ENCODE data around the gene PIAS2.

DNA sequence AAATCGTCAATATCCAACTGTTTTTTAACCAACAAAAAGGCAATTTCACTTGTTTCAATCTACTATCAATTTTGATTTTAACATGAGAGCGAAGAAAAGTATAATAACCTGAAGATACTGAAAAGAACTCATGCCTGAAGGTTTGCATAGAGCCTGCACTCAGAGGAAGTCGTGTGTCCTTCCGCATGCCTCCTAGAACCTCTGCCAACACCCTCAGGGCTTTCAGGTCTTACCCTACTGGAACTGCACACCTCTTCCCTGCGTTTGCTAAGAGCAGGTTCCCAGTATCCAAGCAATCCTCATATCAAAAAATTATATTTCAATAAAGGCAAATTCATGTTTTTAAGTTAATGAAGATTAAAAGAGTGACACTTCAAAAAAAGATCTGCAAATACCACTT, 74.7 kb downstream of the PIAS2 start:
- TF ChIP-seq, protein P1, sequence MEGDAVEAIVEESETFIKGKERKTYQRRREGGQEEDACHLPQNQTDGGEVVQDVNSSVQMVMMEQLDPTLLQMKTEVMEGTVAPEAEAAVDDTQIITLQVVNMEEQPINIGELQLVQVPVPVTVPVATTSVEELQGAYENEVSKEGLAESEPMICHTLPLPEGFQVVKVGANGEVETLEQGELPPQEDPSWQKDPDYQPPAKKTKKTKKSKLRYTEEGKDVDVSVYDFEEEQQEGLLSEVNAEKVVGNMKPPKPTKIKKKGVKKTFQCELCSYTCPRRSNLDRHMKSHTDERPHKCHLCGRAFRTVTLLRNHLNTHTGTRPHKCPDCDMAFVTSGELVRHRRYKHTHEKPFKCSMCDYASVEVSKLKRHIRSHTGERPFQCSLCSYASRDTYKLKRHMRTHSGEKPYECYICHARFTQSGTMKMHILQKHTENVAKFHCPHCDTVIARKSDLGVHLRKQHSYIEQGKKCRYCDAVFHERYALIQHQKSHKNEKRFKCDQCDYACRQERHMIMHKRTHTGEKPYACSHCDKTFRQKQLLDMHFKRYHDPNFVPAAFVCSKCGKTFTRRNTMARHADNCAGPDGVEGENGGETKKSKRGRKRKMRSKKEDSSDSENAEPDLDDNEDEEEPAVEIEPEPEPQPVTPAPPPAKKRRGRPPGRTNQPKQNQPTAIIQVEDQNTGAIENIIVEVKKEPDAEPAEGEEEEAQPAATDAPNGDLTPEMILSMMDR (CRISPR knock-in tag; IDR thresholded peaks at IDR 0.05) = no peak
- no peak for TF ChIP-seq EHMT2 (IDR thresholded peaks at IDR 0.05; ENCODE audit: borderline replicate concordance, low read depth, low read length)
- no peak for TF ChIP-seq HNRNPLL (IDR thresholded peaks at IDR 0.05; ENCODE audit: low read depth, low read length, poor library complexity, severe bottlenecking)
- TF ChIP-seq, protein P2, sequence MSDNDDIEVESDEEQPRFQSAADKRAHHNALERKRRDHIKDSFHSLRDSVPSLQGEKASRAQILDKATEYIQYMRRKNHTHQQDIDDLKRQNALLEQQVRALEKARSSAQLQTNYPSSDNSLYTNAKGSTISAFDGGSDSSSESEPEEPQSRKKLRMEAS (IDR thresholded peaks at IDR 0.05) = no peak
- TF ChIP-seq, protein P3, sequence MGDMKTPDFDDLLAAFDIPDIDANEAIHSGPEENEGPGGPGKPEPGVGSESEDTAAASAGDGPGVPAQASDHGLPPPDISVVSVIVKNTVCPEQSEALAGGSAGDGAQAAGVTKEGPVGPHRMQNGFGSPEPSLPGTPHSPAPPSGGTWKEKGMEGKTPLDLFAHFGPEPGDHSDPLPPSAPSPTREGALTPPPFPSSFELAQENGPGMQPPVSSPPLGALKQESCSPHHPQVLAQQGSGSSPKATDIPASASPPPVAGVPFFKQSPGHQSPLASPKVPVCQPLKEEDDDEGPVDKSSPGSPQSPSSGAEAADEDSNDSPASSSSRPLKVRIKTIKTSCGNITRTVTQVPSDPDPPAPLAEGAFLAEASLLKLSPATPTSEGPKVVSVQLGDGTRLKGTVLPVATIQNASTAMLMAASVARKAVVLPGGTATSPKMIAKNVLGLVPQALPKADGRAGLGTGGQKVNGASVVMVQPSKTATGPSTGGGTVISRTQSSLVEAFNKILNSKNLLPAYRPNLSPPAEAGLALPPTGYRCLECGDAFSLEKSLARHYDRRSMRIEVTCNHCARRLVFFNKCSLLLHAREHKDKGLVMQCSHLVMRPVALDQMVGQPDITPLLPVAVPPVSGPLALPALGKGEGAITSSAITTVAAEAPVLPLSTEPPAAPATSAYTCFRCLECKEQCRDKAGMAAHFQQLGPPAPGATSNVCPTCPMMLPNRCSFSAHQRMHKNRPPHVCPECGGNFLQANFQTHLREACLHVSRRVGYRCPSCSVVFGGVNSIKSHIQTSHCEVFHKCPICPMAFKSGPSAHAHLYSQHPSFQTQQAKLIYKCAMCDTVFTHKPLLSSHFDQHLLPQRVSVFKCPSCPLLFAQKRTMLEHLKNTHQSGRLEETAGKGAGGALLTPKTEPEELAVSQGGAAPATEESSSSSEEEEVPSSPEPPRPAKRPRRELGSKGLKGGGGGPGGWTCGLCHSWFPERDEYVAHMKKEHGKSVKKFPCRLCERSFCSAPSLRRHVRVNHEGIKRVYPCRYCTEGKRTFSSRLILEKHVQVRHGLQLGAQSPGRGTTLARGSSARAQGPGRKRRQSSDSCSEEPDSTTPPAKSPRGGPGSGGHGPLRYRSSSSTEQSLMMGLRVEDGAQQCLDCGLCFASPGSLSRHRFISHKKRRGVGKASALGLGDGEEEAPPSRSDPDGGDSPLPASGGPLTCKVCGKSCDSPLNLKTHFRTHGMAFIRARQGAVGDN (CRISPR knock-in tag; IDR thresholded peaks at IDR 0.05) = no peak
- TF ChIP-seq KLF13 (CRISPR knock-in tag; IDR thresholded peaks at IDR 0.05) = no peak
